T-helper 1 cell treated with Interleukin-12 subunit alpha and Interleukin-12 subunit beta and Interleukin-4 antibody, amounts not matched to agents 30 ng/mL and 1 ng/mL, for 36 hours (primary cell): Measurements from ENCODE around the gene RIPK1. TPM values are rescaled to one million over a fixed set of nuclear protein-coding genes. Genes with fewer than 3 reads are reported as not detected.
"Not testable (repeated sequence)": the region's sequence is repeated elsewhere in the genome, so short reads cannot be mapped to it uniquely, and the experiment has no call there.

ENCODE experiments used
- intact Hi-C: fragments of 100-400 bp; cut with micrococcal nuclease; formaldehyde crosslinking; loops from one replicate; pipeline ENCODE4 v1.15.1; 2024
- total RNA-seq: library from RNA; stranded (reverse); gene quantifications from 2 replicates; pipeline ENCODE4 v1.2.3, GENCODE V29; 2022

Gene RIPK1
- total RNA-seq, 1 donor from 2014 or later, result 35.8 TPM

DNA sequence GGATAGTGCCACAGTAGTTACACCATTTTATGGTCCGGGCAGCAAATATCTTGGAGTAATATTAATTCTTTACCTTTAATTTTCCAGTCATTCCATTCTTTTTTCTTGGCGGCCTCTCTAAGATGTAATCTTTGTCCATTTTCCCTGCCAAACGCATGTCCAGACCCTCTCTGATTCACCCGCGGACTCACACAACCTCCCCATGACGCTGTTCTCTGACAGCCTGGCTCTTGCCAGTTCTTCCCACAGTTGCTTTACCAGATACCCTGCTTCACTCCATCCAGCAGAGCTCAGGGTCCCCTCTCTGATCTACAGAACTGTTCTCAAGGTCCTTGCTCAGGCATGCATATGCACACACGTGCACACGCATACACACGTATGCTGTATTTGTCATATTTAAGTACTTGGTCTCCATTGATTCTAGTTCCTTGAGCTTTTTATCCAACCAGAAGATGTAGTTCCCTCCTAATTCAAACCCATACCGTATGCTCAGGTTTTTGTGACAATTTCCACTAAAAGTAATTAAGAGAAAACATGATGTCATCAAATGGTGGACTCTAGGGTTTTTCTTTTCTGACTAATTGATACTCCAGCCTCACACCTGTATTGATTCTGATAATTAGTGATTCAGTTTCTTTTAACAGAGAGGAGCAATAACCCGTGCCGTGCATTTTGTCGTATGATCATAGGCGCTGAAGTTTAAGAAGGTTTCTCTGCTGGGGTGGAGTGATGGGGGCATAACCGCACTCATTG lies 60.2 kb downstream of the RIPK1 start:
- intact Hi-C loops, result loop anchor here (10.0 kb wide), 1 partner anchor 716 kb away; the partner anchor contains the start of gene FAM50B

DNA sequence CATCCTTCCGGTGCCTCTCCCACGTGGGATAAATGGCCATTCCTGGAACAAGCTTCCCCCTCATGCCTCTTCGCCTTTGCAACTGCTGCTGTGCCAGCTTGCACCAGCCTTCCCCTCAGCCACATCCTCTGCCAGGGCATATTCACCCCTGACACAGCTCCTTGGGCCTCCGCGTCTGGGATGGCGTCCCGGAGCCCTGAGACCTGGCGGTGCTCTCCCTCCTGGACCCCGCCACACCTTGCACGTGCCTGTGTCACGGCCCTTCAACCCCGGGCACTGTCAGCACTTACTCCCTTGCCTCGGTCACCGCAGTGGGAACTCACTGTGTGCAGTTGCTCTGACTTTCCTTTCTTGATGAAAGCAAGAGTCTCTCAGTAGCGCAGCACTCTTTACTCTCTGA lies 63.4 kb downstream of the RIPK1 start:
- intact Hi-C loops, result no loop called here

DNA sequence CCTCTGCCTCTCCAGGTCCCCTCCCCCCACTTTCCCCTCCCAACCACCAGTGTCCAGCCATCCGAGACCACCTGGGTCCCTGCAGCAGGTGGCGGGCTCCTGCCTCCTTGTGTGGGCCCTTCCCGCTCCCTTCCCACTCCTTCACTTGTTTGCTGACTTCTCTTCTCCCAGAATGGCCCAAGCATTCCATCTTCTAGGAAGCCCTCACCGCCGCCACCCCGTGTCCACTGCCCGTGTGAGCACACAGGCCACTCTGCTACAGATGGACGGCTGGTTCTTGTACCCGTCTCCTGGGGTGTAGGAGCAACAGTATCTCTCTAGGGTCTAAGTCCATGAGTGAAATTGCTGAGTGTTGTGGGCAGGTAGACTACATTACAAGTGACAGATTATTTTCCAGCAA lies 65.2 kb downstream of the RIPK1 start:
- intact Hi-C loops, result no loop called here

DNA sequence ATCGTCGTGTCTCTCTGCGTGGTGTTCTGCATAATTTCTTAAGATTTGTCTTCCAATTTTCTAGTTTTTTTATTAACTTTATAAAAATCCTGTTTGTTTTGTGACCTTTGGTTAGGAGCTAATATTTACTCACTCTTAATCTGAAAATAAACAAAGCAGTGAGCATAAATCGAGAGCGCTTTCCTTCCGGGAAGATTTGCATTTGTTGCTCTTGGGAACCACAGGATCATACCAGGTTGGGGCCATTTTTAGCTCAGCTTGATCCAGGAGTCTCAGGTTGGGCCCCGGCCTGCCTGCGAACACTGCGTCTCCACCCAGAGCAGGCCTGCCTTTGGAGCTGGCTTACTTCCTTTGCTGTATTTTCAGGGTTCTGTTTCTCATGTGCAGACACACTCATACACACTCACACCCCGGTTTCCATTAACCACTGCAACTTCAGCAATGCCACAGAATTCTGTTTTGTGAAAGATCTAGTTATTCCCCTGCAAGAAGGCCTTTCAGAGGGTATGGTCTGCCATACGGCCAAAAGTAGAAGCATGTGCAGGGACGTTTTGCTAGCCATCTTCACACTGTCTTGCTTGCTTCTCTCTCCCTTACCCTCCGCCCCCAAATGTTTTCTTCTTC lies 67.5 kb downstream of the RIPK1 start:
- intact Hi-C loops, result no loop called here

DNA sequence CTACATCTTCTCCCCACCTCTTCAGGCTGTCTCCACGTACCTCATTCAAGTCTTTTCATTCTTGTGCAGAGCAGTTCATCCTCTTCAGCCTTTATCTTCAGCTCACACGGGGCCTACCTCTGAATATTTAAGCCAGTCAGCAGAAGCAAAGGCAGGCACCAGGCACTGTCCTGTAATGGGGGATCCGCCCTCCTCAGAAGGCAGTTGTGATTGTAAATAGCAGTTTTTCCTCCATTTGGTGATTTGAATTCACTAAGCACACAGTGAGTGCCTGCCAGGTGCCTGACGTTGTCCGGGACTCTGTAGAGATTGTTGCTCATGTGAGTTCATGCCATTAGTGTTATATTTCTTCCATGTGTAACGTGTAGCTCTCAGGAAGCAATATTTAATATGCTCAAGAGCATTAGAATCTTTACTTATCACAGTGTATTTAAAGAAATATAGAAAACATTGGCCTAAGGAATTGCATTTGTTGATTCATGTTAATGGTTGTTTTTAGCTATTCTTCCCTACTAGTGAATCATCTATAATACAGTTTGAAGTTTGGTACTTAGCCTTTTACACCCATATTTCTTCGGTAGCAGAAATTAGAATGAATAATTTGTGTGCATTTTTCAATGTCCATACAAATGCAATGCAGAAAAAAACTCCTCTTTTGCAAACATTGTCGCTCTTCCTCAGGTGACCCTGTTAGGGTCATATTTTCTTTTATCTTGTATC lies 68.2 kb downstream of the RIPK1 start:
- intact Hi-C loops, result no loop called here

DNA sequence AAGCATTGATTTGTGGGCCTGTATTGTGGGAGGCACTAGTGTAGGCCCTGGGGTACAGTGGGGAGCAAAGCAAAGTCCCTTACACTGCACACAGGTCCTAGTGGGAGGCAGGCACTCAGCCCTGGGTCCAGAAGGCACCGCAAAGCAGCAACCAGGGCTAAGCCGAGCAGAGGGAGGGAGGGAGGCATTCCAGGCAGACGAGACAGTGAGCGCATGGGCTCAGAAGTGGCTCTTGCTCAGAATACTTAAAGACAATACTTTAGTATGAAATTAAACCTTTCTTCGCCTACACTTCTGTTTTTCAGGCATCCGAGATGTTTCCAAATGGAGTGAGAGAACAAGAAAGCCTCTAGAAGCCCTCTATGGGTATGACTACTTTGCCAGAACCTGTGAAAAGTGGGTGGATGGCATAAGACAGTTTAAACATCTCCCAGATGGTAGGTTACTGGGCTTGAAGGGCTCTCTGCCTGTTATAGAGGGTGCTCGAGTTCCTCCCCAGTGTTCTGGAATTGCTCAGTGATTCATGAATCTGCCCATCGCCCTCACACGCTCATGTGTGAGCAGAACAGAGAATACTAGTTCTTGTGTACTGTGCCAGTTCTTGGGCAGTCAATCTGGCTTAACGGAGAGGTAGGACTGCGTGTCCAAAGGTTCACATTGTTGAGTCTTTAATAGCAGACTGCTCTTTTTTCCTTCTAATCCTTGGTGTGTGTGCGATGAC lies 68.9 kb downstream of the RIPK1 start:
- intact Hi-C loops, result no loop called here

DNA sequence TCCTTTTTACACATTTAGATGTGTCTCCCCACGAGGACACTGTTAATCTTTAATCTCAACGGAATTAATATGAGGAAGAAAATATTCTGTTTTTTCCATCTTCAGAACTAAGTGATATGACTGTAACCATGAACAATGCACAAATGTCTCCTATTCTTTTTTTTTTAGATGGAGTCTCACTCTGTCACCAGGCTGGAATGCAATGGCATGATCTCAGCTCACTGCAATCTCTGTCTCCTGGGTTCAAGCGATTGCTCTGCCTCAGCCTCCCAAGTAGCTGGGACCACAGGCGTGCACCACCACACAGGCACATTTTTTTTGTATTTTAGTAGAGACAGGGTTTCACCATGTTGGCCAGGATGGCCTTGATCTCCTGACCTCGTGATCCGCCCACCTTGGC lies 69.6 kb downstream of the RIPK1 start:
- intact Hi-C loops, result not testable (repeated sequence)

DNA sequence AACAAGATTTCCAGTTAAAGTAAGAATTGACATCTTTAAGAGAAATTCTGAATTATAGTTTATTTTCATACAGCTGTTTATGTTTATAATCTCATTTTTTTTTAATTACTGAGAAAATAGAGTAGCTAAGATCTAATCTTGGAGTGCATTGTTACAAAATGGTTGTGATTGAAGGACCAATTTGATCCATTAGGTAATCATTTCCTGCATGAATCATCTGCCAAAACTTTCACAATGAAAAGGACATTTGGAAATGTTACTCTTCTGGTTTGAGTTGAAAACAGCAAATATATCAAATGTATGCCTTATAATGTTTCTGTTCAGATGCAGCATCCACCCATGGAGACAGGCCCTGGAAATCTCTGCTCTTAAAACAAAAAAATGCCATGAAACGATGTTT lies 70.0 kb downstream of the RIPK1 start:
- intact Hi-C loops, result no loop called here

DNA sequence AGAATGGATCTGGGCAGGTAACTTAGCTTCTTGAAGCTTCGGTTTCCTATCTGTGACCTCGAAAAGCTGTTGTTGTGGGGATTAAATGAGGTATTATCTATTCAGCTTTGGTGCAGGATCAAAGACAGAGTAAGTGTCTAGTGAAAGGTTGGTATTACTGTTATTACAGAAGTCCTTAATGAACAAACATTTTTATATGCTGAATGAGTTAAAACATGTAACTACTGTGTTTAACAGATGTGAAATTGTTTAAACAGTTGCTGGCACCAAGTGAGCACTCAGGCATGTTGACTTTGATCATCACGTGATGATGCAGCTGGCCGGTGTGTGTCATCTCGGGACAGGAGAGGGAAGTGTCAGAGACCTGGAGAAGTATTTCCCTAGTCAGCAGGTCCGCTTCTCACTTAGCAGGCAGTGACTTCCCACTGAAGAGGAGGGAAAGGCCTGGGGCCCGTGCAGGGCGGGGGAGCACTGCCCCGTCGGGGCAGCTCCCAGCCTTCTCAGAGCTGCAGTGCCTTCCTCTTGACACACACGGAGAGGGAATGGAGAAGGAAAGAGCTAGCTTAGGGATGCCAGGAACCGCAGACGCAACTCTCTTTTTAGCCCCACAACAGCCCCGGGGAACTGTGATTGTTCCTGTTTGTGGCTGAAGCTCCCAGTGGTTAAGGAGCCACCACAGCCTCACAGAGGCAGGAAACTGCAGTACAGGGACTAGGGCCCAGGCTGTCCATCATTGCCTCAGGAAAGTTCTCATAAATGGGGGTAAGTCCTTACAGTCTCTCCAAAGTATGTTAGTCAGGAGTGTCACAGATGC lies 71.0 kb downstream of the RIPK1 start:
- intact Hi-C loops, result no loop called here

DNA sequence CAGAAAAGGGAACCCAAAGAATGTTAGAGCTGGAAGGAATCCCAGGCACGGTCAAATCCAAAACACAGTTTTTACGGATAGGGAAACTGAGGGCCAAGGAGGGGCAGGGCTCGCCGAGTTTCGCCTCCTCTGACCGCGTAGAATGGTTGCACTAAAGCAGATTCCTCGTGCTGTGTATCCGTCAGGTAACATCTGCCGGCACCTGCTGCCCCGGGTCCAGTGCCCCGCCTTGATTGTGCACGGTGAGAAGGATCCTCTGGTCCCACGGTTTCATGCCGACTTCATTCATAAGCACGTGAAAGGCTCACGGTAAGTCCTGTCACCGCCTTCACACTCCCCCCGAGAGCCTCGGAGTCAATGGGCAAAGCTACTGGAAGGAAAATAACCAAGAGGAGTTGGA lies 71.9 kb downstream of the RIPK1 start:
- intact Hi-C loops, result no loop called here

DNA sequence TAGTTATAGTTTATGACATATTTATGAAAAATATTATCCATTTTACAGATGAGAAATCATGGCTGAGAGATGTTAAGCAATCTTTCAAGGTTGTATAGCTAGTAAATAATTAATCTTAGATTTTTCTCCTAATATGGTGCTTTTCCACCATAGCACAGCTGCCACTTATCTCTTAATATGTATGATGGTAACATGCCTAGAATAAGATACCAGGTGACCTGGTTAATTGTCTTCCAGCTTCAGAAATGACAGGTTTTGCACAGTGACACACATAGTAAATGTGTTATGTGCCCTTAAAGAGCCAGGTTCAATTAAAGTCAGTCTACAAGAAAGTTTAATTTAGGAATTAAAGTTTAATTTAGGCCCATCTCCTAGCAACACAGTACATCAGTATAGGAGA lies 74.2 kb downstream of the RIPK1 start:
- intact Hi-C loops, result no loop called here

DNA sequence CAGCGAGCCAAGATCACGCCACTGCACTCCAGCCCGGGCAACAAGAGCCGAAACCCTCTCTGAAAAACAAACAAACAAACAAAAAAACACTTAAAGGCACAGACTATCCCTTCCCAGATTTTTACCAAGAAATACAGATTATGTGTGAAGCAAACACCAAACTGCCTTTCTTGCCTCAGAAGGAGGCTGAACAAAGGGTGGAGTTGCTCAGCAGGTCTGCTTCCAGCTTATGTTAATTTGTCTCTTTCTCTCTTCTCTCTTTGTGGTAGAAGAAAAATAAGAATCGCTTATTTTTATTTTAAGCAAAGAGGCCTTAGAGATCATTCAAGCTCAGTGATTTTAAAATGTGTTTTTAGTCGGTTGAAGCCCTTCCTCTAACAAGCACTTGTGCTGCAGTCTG lies 74.9 kb downstream of the RIPK1 start:
- intact Hi-C loops, result no loop called here

DNA sequence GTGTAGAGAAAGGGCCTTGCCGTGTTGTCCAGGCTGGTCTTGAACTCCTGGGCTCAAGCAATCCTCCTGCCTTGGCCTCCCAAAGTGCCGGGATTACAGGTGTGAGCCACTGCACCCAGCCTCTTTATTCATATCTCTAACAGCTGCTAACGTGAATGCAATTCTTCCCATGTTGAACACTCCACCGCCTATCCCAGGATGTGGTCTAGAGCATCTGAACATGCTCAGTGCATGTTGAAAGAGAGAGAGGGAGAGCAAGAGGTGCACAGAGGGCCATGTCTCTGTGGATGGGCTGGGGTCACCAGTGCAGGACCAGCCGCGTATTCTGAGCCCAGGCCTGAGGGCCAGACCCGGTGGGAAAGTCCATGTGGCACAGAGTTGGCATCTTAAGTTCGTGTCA lies 76.3 kb downstream of the RIPK1 start:
- intact Hi-C loops, result no loop called here

DNA sequence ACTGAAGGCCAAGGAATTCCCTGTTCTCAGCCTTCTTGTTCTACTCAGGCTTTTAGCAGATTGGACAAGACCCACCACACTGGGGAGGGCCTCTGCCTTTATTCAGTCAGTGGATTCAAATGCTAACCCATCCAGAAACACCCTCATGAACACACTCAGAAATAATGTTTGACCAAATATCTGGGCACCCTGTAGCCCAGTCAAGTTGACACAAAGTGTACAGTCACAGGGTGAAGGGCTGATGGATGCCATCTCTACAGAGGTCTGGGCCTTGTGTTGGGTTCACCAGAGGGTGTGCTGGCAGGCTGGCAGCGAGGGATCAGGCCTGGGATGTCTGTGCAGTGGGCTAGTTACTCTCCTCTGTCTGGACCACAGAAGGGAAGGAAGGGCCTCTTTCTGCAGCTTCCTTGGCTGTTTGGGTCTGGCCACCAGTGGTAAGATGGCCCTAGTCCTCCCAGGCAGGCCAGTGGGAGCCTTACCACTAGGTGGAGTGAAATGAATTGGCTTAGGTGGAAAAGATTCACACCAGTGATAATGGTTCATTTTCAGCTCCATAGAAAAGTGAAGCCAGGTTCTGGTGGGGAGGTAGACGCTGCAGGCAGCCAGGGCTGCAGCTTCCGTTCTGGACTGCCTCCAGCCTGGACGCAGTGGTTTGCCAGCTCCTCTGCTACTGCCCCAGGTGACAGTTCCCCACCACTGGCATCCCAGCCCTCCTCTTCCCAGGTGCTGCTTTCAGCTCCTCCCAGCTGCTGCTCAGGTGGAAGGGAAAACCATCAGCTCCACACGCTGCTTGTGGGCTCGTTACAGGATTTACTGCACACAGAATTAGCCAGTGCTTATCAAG lies 79.8 kb downstream of the RIPK1 start:
- intact Hi-C loops, result no loop called here

DNA sequence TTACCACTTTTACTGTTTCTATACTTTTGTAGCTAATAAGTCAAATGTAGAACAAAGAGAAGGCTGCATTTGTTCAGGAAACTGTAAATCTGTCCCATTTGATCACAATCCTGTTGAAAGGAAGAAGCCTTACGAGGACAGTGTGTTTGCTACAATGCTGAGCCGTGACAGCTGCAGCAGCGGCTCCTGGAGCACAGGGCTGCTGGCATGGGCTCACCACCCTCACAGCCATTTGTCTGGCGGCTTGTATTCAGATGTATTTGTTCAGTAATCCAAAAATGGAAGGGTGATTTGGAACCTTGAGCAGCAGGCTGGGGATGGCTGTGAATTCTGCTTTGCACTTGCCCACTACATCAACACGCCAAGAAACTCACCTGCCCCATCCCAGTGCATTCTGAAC lies 83.4 kb downstream of the RIPK1 start:
- intact Hi-C loops, result no loop called here

DNA sequence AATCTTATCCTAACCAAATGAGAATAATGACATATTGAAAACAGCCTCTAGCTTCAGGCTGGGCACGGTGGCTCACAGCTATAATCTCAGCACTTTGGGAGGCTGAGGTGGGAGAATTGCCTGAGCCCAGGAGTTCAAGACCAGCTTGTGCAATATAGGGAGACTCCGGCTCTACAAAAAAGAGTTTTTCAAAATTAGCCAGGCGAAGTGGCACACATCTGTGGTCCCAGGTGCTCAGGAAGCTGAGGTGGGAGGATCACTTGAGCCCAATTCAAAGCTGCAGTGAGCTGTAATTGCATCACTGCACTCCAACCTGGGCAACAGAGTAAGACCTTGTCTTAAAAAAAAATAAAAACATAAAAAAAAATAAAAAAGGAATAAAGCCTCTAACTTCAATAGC lies 84.4 kb downstream of the RIPK1 start:
- intact Hi-C loops, result no loop called here

DNA sequence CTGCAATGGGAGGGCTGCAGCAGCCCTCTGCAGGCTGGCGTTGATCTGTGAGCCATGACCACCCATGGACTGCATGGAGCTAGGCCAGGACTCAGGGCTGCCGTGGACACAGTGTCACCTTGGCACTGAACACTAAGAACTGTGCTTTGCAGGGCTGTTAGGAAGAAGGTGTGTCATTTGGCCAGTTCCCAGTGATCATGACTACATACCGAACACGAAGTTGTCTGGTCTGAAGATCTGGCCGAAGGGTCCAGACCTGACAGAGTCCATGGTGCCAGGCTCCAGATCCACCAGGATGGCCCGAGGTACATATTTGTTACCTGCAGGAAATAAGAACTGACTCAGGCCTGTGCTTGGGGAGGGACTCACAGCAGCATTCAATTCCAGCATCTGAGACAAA lies 87.1 kb downstream of the RIPK1 start:
- intact Hi-C loops, result loop anchor here (5.0 kb wide), 1 partner anchor 1622 kb away; the partner anchor contains the start of gene CDYL

DNA sequence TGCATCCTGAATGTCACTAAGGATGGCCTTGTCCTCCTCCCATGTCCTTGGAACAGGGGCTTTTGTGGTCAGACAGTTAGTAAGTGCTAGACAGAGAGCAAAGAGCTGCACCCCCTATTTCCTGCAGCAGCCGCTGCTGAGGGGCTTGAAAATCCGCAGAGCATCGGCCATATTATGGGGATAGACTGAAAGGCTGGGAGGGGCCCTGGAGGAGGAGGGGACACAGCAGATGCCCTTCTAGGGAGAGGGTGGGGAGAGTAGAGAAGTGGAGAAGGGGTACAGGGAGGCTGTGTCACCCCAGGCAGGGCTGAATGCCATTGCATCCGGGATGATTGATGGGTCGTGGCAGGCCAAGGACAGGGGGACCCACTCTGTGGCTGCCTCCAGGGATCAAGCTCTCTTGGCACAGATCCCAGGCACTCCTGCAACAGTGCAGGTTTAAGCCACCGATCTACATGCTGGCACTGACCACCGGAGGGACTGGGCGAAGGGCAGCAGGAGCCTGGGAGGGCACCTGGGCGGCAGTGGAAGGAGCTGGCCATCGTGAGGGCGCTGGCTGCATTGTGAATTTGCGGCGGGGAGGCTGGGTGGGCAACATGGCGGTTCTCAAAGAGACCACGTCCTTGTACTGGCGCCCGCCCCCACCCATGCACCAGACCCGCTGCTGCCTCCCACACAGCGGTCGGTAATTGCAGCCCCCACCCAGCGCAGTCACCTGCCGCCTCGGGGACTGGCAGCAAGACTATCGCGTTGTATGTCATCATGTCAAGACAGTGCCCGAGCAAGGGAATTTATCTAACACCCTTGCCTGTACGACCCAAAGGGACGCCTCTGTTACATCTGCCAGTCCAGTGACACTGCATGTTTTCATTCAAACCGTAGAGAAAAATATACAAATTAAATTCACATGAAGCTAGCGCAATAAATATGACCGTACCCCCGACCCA lies 88.2 kb downstream of the RIPK1 start:
- intact Hi-C loops, result loop anchor here (1.0 to 5.0 kb wide), 11 partner anchors 24 to 1621 kb away; partner anchors contain the start of genes BPHL, CDYL, NQO2 and WRNIP1
